Duodenal mucosa (tissue), 2 donors: ENCODE measurements around the gene ZNF891.

ENCODE experiments used
- H3K27ac ChIP-seq: one replicate; pipeline ENCODE4 v1.7.0; 2013; ENCODE audit warnings: low read depth, low read length
- H3K27me3 ChIP-seq, 2 donors: one replicate each; pipeline ENCODE4 v1.7.0; 2013; ENCODE audit warnings: low read length in 2 of 2, control low read depth in 1 of 2; ENCODE audit not compliant: insufficient read depth in 2 of 2, control insufficient read depth in 1 of 2
- H3K36me3 ChIP-seq, 2 donors: one replicate each; pipeline ENCODE4 v1.7.0; 2013; ENCODE audit warnings: low read length in 2 of 2, control low read depth in 1 of 2; ENCODE audit not compliant: insufficient read depth in 2 of 2, control insufficient read depth in 1 of 2
- H3K4me1 ChIP-seq, 2 donors: one replicate each; pipeline ENCODE4 v1.7.0; 2013; ENCODE audit warnings: low read length in 2 of 2, control low read depth in 1 of 2; ENCODE audit not compliant: insufficient read depth in 2 of 2, control insufficient read depth in 1 of 2
- H3K4me3 ChIP-seq, 2 donors: one replicate each; pipeline ENCODE4 v1.7.0; 2013; ENCODE audit warnings: low read length in 2 of 2, low read depth in 1 of 2
- H3K9ac ChIP-seq, 2 donors: one replicate each; pipeline ENCODE4 v1.7.0; 2013; ENCODE audit warnings: low read length in 2 of 2, low read depth in 1 of 2
- H3K9me3 ChIP-seq, 2 donors: one replicate each; pipeline ENCODE4 v1.7.0; 2013; ENCODE audit warnings: low read length in 2 of 2, control low read depth in 1 of 2; ENCODE audit not compliant: control insufficient read depth in 1 of 2

Gene ZNF891

GRCh38 chr12:133120385-133121191, 9.5 kb downstream of the ZNF891 start:
- Histone ChIP-seq H3K4me1 (no peaks in the 10 kb centered on the region), H3K27me3 (no peaks in the 10 kb centered on the region), H3K9me3 (peaks cover 90 to 96% of the 10 kb centered on the region in 2 donors), H3K9ac (no peak overlapping the region), H3K4me3 (peak overlapping the region; percentile 6 to 13), H3K36me3 (peaks cover 30 to 41% of the 10 kb centered on the region in 2 donors), H3K27ac (no peak overlapping the region)

- Histone ChIP-seq H3K9me3 (peaks cover 82 to 85% of the 10 kb centered on the region in 2 donors), H3K27me3 (no peaks in the 10 kb centered on the region), H3K36me3 (peaks cover 34 to 38% of the 10 kb centered on the region in 2 donors), H3K27ac (no peak overlapping the region), H3K4me1 (no peaks in the 10 kb centered on the region), H3K4me3 (peak overlapping the region; percentile 10 to 33), H3K9ac (no peak overlapping the region)
Measured at GRCh38 chr12:133108150-133108549, 21.9 kb downstream of the ZNF891 start.

DNA sequence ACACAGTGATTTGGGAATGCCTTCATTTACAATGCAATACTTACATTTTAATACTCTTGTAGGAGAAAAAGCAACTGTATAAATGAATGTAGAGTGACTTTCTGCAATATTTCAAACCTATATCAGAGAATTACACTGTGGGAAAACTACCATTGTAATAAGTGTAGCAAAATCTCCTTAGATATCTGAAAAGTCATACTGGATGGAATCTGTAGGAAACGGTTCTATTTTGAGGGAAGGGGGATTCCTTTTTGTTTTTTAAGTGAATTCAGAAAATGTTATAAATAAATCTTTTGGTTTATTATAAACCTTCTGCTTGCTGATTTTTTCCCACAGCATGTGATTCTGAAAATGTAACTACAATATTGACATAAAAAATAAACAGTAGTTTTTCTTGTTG, 23.0 kb downstream of the ZNF891 start:
- Histone ChIP-seq H3K9ac (no peak overlapping the region), H3K36me3 (peaks cover 36 to 44% of the 10 kb centered on the region in 2 donors), H3K9me3 (peaks cover 90% of the 10 kb centered on the region in 2 donors), H3K27ac (no peak overlapping the region), H3K4me1 (no peaks in the 10 kb centered on the region), H3K27me3 (no peaks in the 10 kb centered on the region), H3K4me3 (peak overlapping the region; percentile 25 to 41)

GRCh38 chr12:133106253-133106652, 23.8 kb downstream of the ZNF891 start:
- Histone ChIP-seq H3K4me1 (no peaks in the 10 kb centered on the region), H3K36me3 (peaks cover 43 to 53% of the 10 kb centered on the region in 2 donors), H3K9me3 (peaks cover 89 to 97% of the 10 kb centered on the region in 2 donors), H3K4me3 (peak overlapping the region; percentile 25 to 41), H3K27ac (no peak overlapping the region), H3K27me3 (no peaks in the 10 kb centered on the region), H3K9ac (no peak overlapping the region)

DNA sequence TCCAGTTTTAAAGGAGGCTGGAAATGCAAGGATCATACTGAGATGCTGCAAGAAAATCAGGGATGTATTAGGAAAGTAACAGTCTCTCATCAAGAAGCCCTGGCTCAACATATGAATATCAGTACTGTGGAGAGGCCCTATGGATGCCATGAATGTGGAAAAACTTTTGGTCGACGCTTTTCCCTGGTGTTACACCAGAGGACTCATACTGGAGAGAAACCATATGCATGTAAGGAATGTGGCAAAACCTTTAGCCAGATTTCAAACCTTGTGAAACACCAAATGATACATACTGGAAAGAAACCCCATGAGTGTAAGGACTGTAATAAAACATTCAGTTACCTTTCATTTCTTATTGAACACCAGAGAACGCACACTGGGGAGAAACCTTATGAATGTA, 24.5 kb downstream of the ZNF891 start:
- Histone ChIP-seq H3K9me3 (peaks cover 88 to 97% of the 10 kb centered on the region in 2 donors), H3K27ac (no peak overlapping the region), H3K4me3 (peak overlapping the region; percentile 25 to 41), H3K9ac (no peak overlapping the region), H3K36me3 (peaks cover 49 to 59% of the 10 kb centered on the region in 2 donors), H3K4me1 (no peaks in the 10 kb centered on the region), H3K27me3 (no peaks in the 10 kb centered on the region)

DNA sequence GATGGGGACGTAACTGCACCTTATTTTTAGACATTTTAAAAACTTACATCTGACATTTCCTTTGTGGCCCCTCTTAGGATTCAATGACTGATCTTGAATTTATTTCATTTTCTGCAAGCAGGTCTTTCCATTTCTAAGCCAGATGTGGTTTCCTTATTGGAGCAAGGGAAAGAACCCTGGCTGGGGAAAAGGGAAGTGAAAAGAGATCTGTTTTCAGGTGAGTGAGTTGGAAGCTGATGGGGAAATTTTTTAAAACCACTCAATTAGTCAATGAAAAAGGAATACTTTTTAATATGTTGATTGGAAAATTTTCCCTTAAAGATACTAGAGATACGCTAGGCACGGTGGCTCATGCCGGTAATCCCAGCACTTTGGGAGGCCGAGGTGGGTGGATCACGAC, 46.7 kb downstream of the ZNF891 start:
- H3K9me3 ChIP-seq: peaks cover 51 to 77% of the 10 kb centered on the region in 2 donors
- peak overlapping the region in 1 of 2 donors; percentile 48 for H3K4me3 ChIP-seq

DNA sequence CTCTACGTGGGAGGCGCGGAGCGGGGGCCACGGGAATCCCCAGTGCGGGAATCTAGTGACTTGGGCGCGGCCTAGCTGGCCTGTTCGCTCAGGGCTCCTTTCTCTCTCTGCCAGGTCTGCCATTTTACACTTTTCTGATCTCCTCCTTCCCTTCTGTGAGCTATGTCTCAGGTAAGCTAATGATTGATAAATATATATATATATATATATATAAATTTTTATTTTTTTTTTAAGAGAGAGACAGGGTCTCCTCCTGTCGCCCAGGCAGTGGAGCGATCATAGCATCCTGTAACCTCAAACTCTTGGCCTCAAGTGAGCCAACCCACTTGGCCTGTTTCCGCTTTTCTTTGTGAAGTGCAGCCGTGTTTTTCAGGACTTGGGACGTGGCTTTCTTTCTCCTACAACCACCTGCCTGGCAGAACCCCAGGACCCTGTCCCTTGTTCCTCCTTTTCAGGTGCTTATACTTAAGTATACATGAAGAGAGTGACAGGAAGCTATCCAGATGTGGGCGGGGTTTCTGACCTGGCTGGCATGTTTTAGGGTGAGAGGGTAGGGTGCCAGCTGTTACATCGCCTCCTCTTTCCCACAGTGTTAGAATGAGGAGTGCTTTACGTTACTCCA, 48.8 kb downstream of the ZNF891 start:
- Histone ChIP-seq H3K9ac (peak overlapping the region; percentile 77 to 86), H3K27ac (peak overlapping the region; percentile 99), H3K4me3 (peak overlapping the region; percentile 90 to 96), H3K9me3 (peaks cover 61 to 78% of the 10 kb centered on the region in 2 donors), H3K36me3 (peaks cover 41 to 44% of the 10 kb centered on the region in 2 donors), H3K27me3 (no peaks in the 10 kb centered on the region), H3K4me1 (peaks cover 0 to 13% of the 10 kb centered on the region in 2 donors)

More for the DNA sequence above, 46.7 kb downstream of the ZNF891 start:
- H3K9ac ChIP-seq: no peak overlapping the region
- H3K27me3 ChIP-seq: no peaks in the 10 kb centered on the region
- H3K4me1 ChIP-seq: peaks cover 0 to 13% of the 10 kb centered on the region in 2 donors
- H3K36me3 ChIP-seq: peaks cover 56 to 61% of the 10 kb centered on the region in 2 donors
- no peak overlapping the region for H3K27ac ChIP-seq

GRCh38 chr12:133080368-133081158, 49.5 kb downstream of the ZNF891 start, which contains the start of gene ZNF140:
TSS of gene ZNF140 (plus strand) at chr12:133080923. CDS start at chr12:133081321, 398 bp downstream.
- Histone ChIP-seq H3K27ac (peak within 1 kb of the TSS; percentile 99), H3K36me3 (peaks cover 34 to 38% of the 10 kb centered on the region in 2 donors), H3K9me3 (peaks cover 58 to 78% of the 10 kb centered on the region in 2 donors), H3K27me3 (no peaks in the 10 kb centered on the region), H3K4me1 (peaks cover 0 to 13% of the 10 kb centered on the region in 2 donors), H3K4me3 (peak within 1 kb of the TSS; percentile 90 to 96), H3K9ac (peak within 1 kb of the TSS; percentile 77 to 86)

DNA sequence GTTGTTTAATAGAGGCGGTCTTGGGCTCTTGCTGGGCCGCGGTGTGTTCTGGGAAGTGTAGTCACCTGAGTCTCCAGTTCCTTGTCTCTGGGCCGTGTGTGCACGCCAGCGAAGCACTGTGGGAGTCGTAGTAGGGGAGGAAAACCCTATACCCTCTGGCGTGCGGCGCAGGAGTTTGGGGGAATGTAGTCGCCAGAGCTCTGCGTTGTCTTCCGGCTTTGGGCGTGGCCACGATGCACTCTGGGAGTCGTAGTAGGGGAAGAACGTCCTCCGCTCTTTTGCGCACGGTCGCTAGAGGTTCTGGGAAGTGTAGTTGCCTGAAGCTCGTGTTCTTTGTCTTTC, 50.1 kb downstream of the ZNF891 start:
- H3K27ac ChIP-seq: peak overlapping the region; percentile 99
- H3K9me3 ChIP-seq: peaks cover 53 to 76% of the 10 kb centered on the region in 2 donors
- peaks cover 0 to 13% of the 10 kb centered on the region in 2 donors for H3K4me1 ChIP-seq
- peaks cover 28 to 32% of the 10 kb centered on the region in 2 donors for H3K36me3 ChIP-seq
- H3K27me3 ChIP-seq: no peaks in the 10 kb centered on the region
- H3K4me3 ChIP-seq: peak overlapping the region; percentile 90 to 96
- peak overlapping the region; percentile 77 to 86 for H3K9ac ChIP-seq
